ENCODE data around the gene VSIG1.

Gene VSIG1

DNA sequence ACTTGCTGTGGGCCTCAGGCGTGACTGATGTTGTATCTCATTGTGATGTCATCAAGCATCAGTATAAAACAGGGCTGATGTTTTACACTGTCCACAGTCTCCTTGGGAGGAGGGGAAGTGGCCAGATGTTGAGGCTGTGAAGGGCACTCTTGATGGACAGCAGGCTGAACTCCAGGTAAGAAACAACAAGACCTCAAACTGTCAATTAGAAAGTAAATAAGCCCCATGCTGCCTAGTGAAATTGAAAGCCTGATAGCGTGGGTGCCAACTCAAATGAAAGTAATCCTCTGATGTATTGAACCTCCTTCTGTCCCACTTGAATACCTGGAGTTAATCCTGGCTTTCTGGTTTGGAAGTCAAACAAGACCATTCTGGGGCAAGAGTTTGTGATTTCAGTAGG lies 19.7 kb downstream of the VSIG1 start:
- no peak for DNase-seq

DNA sequence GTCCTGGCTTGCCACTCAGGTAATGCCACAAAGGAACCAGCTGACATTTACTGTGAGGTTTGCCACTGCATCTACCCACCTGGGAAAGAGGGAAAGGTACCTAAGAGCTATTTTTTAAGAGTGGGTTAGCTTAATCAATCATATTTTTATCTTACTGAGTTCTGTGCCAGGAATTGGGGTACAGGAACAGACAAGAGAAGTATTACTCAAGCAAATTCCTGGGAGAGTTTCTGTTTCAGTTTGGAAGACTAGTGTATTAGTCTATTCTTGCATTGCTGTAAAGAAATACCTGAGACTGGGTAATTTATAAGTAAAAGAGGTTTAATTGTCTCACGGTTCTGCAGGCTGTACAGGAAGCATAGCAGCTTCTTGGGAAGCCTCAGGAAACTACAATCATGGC lies 23.3 kb downstream of the VSIG1 start:
- DNase-seq: no peak

DNA sequence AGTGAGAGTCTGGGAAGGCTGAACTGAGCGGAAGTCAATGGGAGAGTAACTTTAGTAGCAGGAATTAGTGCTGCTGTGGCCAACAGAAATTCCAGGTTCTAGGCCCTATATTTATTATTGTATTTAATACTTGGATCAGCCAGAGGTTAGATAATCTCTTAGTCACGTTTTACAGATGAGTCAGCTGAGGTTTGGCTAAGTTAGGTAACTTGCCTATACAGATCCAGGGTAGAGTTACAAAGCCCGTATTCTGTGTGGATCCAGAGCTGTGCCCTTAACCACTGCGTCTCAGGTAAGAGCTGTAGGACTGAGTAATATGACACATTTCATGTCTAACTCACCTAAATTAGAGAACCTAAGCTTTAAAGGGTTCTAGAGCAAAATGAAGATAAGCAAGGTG lies 26.0 kb downstream of the VSIG1 start:
- DNase-seq: no peak

DNA sequence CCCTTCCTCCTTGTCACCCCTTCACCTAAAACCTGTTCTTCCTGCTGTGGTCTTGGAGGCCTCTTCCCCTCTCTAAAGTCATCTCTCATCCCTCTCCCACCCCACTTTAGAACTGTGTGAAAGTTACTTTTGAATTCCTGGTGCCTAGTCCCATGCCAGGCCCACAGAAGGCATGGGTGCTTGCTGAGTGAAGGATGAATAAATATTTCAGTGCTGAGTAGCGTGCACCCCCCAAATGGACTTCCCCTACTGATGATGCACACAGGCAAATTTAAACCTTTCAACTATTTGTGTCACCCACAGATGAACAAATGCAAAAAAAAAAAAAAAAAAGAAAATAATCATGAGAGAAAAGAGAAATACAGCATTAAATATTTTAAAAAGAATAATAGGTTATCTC lies 26.7 kb downstream of the VSIG1 start:
- DNase-seq: no peak

DNA sequence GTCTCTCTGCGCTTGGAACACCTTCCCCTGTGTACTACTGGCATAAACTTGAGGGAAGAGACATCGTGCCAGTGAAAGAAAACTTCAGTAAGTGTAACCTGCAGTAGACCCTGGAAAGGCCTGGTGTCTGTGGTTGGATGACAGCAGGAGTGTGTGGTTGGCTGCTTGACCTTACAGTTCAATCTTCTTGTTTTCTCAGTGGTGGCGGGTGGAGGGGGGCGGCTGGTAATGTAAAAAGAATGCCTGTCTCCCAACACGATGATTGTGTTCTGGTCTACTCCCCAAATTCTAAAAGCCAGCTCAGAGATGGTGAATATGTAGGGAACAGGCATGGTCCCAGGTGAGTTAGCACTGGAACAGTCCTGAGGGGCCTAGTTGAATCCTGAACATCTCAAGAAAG lies 27.9 kb downstream of the VSIG1 start:
- DNase-seq: no peak

DNA sequence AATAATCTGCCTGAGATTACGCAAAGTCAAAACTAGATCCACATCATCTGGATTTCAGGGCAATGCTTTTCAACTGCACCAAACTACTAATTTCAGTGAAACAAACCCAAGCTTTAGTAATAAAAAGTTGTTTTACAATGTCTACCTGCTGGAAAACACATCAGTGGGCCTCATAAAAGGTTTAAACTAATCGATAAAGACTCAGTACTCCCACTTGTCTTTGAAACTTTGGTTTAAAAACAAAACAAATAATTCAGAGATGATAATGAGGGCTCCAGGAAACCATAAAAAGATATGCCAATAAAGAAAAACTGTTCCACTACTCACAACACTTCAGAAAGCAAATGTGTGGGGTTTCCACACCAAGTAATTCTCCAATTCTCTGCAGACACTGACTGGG lies 36.2 kb downstream of the VSIG1 start:
- no peak for DNase-seq

DNA sequence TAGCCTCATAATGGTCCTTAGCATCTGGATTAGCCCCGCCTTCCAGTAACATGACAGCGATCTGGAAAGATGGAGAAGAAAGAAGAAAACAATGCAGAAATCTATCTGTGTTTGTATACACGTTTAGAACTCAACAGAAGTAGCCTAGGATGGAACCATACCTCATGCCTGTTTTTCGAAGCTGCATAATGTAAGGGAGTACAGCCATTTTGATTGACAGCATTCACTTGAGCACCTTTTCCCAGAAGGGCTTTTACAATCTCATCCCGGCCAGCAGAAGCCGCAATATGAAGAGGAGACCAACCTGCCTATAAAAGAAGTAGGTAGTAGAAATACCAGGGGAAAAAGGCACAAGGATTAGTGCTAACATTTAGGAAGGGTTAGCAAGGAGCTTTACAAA lies 42.9 kb downstream of the VSIG1 start:
- DNase-seq: no peak

DNA sequence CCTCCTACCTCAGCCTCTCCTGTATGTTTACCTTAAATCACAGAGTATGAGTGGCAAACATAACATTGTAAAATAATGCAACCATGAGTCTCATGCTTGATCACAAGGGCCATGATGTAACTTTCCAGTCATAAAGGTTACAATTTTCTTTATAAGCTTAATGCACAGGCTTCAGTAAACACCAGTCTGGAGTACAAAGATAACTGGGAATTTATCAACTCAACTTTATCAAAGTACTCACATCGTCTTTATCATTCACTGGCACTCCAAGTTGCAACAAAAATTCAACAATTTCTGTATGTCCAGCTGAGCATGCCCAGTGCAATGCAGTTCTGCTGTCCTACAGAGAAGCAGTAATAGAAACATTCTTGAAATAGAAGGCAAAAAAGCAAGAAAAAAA lies 43.6 kb downstream of the VSIG1 start:
- no peak for DNase-seq

DNA sequence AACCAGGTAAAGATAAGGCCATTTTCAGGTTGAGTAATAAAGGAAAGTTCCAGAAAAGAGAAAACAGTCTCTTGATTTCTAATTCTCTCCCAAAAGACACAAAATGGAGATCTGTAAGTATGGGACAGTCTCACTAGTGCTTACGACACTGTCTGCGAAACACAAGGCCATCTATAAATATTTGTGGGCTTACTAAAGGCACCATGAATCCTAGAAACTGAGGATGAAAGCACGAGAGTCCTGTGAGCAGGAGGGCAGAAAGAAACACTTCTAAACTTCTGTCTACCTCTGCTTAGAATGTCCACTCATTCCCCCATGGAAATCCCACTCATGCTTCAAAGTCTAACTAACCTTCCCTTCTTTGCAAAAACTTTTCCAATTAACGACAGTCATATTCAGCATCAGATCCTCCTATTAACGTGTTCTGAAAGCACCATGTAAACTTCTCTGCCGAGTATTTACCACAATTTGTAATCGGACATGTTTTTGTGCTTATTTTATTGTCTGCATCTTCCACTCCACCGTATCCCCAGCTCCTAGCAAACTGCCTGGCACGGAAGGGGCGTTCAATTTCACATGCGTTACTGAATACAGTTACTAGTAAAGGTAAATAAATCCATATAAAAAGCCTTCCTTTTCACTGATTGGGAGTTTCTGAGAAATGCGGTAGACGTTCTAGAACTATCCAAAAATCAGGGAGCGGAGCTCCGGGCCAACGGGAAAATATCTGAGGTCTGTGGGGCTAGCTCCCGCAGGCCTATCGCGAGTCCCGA lies 45.8 kb downstream of the VSIG1 start:
- DNase-seq: no peak

DNA sequence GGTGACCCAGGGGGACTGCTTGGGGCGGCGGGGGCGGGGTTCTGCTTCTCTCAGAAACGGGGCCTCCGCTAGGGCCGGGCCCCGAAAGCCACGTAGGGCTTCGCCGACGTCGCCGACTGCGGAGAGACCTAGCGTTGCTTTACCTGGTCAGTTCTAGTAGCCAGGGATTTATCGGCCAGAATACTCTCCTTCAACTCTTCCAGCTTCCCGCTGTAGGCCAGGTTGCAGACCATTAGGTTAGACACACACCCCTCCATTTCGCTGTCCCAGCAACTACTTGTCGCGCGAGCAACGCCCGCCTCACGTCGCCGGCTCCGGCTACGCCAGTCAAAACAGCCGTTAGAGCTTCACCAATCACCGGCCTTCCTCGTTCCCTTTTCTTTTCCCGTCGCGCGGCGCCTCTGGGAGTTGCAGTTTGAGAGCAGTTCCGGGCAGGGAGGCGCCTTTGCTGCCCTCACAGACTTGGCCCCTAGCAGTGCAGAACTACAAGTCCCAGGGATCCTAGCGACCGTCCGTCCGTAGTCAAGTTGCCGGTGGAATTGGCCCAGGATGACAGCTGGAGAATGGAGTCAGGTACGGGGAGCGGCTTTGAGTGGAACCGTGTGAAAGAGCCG lies 46.5 kb downstream of the VSIG1 start, which contains the start of the genes ATG4A and PSMD10:
Gene ATG4A, plus strand, starts transcription at position 515 of the 614 bp plus-strand sequence. Its CDS starts 49 bp downstream, at position 564.
Gene PSMD10, minus strand, starts transcription at position 279 of the 614 bp plus-strand sequence. Its CDS starts 22 bp downstream, at position 257.
- peak; percentile 92 for DNase-seq

DNA sequence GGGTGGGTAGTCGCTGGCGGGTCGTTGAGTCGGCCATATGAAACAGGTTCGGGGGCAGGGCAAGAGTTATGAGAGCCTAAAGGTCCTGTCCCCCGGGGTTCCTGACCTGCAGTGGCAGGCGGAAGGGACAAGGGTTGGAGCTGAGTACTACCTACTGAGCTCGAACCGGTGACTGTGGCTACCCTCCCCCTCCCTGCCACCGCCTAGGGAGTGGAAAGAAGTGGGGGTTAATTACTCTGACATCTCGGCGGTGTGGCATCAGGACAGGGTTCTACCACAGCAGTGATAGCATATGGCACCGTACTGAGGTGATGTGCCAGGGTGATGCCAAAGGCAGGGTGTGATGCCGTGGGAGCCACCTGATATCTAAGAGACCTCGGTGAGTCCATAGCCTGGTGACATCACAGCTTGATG lies 47.0 kb downstream of the VSIG1 start:
- no peak for DNase-seq

DNA sequence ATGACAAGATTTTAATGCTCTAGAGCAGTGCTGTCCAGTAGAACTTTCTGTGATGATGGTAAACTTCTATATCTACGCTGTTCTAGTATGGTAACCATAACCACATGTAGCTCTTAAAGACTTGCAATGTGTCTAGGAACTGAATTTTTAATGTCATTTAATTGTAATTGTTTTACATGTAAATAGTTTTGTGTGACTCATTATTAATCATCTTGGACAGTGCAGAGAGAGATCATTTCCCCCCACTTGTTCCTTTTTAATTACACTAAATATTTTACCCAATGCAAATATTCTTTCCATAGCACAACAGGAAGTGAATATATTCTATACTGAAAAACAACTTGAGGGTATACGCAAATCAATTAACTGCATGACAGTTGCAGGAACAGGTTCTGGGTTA lies 52.5 kb downstream of the VSIG1 start:
- DNase-seq: no peak

DNA sequence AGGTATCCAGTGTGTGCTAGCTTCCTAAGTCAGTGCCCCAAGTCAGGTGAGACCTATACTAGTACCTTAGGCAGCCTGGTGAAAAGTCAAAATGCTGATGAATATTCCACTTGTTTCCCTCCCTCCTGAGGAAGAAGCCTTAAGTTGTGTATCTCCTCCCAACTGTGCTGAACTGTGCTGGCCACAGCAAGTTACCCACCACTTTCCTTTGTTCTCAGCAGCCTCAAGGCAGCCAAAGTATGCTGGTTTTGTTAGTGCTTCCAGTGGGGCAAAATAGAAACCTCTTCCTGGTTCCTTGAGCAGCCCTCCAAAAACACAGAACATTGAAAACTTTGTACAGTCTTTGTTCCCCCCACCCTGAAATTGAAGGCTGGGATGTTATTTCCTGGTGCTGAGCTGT lies 60.6 kb downstream of the VSIG1 start:
- DNase-seq: no peak

DNA sequence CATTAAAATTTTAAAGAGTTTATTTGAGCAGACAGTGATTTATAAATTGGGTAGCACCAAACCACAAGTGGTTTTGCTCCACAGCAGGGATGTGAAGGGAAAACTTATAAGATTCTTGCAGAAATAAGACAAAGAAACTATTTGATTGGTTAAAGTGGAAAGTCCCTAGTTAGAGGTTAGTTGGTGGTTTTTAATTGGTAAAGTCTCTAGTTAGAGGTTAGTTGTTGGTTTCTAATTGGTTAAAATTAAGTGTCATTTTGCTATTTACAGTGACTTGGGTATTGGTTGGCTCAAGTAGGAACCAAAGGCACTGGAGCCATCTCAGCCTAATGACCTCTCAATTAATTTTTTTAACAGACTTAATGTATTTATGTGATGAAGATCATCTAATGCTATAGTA lies 69.7 kb downstream of the VSIG1 start:
- DNase-seq: no peak

DNA sequence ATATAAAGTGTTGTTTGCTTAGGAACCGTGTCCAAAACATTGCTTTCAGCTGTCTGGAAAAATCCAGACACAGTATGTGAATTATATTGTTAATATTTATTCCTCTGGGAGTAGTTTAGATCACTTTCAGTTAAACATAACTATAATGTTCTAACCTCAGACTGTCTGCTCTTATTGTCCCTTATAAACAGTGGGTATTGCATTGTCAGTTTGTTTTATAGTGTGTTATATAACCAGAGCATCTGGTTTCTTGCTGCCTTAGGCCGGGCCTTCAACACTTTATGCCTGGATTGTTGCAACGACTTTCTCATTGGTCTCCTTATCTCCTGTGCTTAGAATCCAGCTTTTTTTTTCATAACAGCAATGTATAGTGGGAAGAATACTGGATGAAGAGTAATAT lies 73.1 kb downstream of the VSIG1 start:
- no peak for DNase-seq

DNA sequence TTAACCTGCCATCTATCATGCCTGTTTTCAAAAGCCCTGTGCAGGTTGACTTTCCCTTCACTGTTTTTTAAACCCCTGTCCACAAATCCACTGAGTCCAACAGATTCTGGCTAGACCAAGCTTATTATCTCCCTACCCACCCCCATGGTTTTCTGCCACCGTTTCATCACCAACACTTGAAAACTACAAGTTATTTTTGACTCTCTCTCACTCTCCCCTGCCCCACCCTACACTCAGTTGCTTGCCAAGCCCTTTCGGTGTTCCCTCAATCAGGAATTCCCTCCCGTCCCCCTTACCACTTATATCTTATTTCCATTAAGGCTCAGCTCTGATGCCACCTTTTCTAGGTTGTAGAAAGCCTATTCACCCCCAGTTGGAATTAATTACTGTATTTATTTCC lies 76.4 kb downstream of the VSIG1 start:
- DNase-seq: no peak

DNA sequence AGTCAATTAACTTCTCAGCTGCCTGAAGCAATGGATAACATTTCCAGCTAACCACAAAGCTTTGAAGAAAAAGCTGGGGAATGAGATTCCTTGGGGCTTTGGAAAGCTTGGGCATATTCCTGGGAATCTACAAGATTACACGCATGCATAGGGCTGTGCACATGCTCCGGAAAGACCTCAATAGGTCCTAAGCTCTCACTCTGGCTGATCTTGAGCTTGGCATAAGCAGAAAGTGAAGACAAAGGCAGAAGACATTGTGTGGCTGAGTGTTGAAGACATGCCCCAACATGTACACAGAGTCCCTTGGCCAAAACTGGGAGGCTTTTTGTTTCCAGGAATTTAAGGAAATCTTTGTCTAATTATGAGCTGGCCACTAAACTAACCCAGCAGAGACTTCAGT lies 77.9 kb downstream of the VSIG1 start:
- no peak for DNase-seq

DNA sequence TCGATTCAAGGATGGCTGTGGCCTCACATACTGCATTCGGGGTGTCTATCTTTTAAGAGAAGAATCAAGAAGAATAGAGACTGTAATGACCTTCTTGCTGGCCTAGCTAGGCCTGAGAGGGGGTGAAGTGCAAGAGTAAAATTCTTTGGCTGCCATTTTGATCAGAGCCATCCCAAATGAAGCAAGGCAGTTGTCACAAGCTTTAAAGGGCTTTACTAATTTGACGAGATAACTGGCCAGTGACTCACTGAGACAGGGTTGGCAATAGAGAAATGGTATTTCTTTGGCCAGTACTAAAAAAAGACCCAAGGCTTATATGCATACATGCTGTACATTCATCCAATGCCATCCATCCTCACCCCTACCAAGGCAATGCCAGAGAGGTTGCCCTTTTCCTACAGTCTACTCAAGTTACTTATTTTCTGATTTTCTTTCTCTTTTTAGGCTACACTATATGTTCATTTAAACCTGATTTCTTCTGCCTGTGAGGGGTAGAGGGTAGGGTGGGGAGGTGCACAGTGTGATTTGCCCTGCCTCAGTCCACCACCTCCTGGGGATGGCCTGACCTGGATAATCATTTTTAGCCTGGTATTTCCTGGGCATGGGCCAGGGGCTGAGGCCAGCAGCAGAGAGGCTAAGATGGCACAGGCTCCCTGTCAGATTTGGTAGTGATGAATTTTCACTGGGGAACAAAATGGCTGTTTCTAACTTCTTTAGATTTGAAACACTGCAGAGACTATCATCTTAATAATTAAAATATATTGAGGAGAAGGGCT lies 78.9 kb downstream of the VSIG1 start:
- DNase-seq: no peak

DNA sequence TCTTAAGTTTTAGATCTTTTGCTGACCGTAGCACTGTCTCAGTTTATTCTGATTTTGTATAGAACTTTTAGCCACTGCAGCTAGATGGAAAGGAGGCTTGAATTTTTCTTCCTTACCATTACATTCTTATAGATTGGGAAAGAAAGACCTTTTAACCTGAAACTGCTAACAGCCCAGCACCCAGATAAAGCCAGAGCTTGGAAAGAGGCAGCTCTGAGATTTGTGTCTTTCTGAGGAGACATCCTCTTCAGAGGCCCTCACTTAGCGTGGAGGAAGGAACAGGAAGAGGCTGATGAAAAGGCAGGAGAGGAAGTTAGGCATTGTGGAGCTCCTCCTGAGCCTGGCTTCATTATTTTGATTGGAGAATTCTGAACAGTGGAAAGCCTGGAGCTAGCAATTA lies 81.8 kb downstream of the VSIG1 start:
- DNase-seq: no peak

DNA sequence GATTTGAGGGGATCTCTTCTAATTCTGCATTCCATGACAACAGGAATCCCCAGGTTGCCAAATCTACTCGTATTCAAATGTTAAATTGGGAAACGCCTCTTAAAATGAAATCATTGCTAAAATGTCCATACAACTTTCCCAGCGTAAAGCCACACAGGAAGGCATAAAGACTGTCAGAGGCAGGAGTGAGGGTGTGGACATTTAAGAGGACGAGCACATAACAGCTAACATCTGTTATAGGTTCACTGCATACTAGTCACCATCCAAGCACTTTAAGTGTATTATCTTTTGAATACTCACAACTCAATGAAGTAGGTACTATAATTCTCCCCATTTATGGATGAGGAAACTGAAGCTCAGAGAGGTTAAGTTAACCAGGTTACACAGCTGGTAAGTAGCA lies 82.3 kb downstream of the VSIG1 start:
- no peak for DNase-seq

Data from CD4-positive, alpha-beta T cell treated with Interleukin-10 for 1 hour (primary cell).